CD4-positive, alpha-beta T cell treated with Interleukin-12 subunit alpha and Interleukin-12 subunit beta, for 1 hour (primary cell): ENCODE data around the gene COG1.

Experiments used
- DNase-seq: peaks from one replicate; pipeline ENCODE4 v3.0.0-alpha.2; 2020

COG1 gene

GRCh38 chr17:73201215-73202069 lies 8.6 kb downstream of the COG1 start:
- DNase-seq, result no peak

- DNase-seq, result no peak
Measured at GRCh38 chr17:73203135-73203787, 10.4 kb downstream of the COG1 start.

- DNase-seq, result peak; percentile 36
Measured at GRCh38 chr17:73203788-73204479, 11.1 kb downstream of the COG1 start.

GRCh38 chr17:73205459-73205961 lies 12.7 kb downstream of the COG1 start:
- DNase-seq, result no peak

GRCh38 chr17:73208139-73208827 lies 15.4 kb downstream of the COG1 start:
- no peak for DNase-seq

GRCh38 chr17:73209436-73209835 lies 16.6 kb downstream of the COG1 start:
- DNase-seq, result no peak

- no peak for DNase-seq
Measured at GRCh38 chr17:73210002-73210678, 17.3 kb downstream of the COG1 start.

- DNase-seq, result peak; percentile 78
Measured at GRCh38 chr17:73211745-73212144, 18.9 kb downstream of the COG1 start.

GRCh38 chr17:73214008-73214407 lies 21.2 kb downstream of the COG1 start:
- no peak for DNase-seq

- no peak for DNase-seq
Measured at GRCh38 chr17:73214851-73215250, 22.0 kb downstream of the COG1 start.

- no peak for DNase-seq
Measured at GRCh38 chr17:73215447-73215846, 22.6 kb downstream of the COG1 start.

- DNase-seq, result no peak
Measured at GRCh38 chr17:73223626-73224230, 30.9 kb downstream of the COG1 start.

- DNase-seq, result no peak
Measured at GRCh38 chr17:73224237-73224636, 31.4 kb downstream of the COG1 start.

- DNase-seq, result no peak
Measured at GRCh38 chr17:73224663-73225305, 31.9 kb downstream of the COG1 start.

GRCh38 chr17:73226556-73227172 lies 33.8 kb downstream of the COG1 start:
- no peak for DNase-seq

- DNase-seq, result no peak
Measured at GRCh38 chr17:73227379-73227778, 34.5 kb downstream of the COG1 start.

GRCh38 chr17:73227944-73228343 lies 35.1 kb downstream of the COG1 start:
- no peak for DNase-seq

- DNase-seq, result peak; percentile 30
Measured at GRCh38 chr17:73228748-73229236, 35.9 kb downstream of the COG1 start.

- no peak for DNase-seq
Measured at GRCh38 chr17:73230088-73230487, 37.2 kb downstream of the COG1 start.

- DNase-seq, result no peak
Measured at GRCh38 chr17:73231395-73231794, 38.5 kb downstream of the COG1 start.
